HepG2 (cell line): ENCODE measurements around the gene NFKB2. TPM values are rescaled to one million over a fixed set of nuclear protein-coding genes. Genes with fewer than 3 reads are reported as not detected.
A peak's percentile ranks its signal among the peaks of the same experiment; 100 is the strongest.

Experiments used
- ATF2 ChIP-seq: sonication (generic); formaldehyde crosslinking; IDR thresholded peaks from 2 replicates; pipeline ENCODE4 v1.4.0; 2020; ENCODE audit warnings: missing genetic modification reagents
- CBX2 ChIP-seq, 2 experiments: fragments of 200-600 bp in 1 of 2; sonication (generic); formaldehyde crosslinking in 1 of 2; IDR thresholded peaks; 2 replicates each; pipeline versions ENCODE4 v1.7.0 to v1.8.1; 2018 to 2022; ENCODE audit warnings: low read depth in 2 of 2, low read length in 1 of 2, mild to moderate bottlenecking in 1 of 2, missing genetic modification reagents in 1 of 2
- FOXP4 ChIP-seq: sonication (generic); formaldehyde crosslinking; IDR thresholded peaks from 2 replicates; pipeline ENCODE4 v1.4.0; 2020; ENCODE audit warnings: missing genetic modification reagents
- HNRNPLL ChIP-seq: fragments of 200-400 bp; formaldehyde crosslinking; IDR thresholded peaks from 2 replicates; pipeline ENCODE4 v1.6.1; 2017; ENCODE audit warnings: mild to moderate bottlenecking, low read depth, low read length; ENCODE audit not compliant: poor library complexity, severe bottlenecking
- KLF9 ChIP-seq: IDR thresholded peaks from 2 replicates; pipeline ENCODE4 v1.6.1; 2016; ENCODE audit warnings: low read depth
- NFKB2 ChIP-seq: sonication (generic); formaldehyde crosslinking; IDR thresholded peaks from 2 replicates; pipeline ENCODE4 v1.4.0; 2020; ENCODE audit warnings: missing genetic modification reagents, borderline replicate concordance
- PAF1 ChIP-seq: IDR thresholded peaks from 2 replicates; pipeline ENCODE4 v1.6.1; 2016; ENCODE audit warnings: missing genetic modification reagents, missing compliant biosample characterization
- RAD21 ChIP-seq: fragments of 450-650 bp; formaldehyde crosslinking; IDR thresholded peaks from 2 replicates; pipeline ENCODE4 v1.5.0; 2020; ENCODE audit warnings: mild to moderate bottlenecking
- SMC3 ChIP-seq: IDR thresholded peaks from 2 replicates; pipeline ENCODE4 v1.6.1; 2011; ENCODE audit warnings: low read length, improper control_type of control experiment
- TCF7 ChIP-seq: sonication (generic); IDR thresholded peaks from 2 replicates; pipeline ENCODE4 v1.6.1; 2016; ENCODE audit warnings: antibody characterized with exemption, low read depth
- TGIF2 ChIP-seq: IDR thresholded peaks from 2 replicates; pipeline ENCODE4 v1.6.1; 2016; ENCODE audit warnings: control low read depth, missing compliant biosample characterization
- ZNF10 ChIP-seq: sonication (generic); formaldehyde crosslinking; IDR thresholded peaks from 2 replicates; pipeline ENCODE4 v1.4.0; 2020; ENCODE audit warnings: mild to moderate bottlenecking, low read depth, missing genetic modification reagents, borderline replicate concordance
- ZNF414 ChIP-seq: sonication (generic); formaldehyde crosslinking; IDR thresholded peaks from 2 replicates; pipeline ENCODE4 v1.5.0; 2020; ENCODE audit warnings: missing genetic modification reagents
- ZNF569 ChIP-seq: sonication (generic); formaldehyde crosslinking; IDR thresholded peaks from 2 replicates; pipeline ENCODE4 v1.5.0; 2020; ENCODE audit warnings: mild to moderate bottlenecking, missing genetic modification reagents, moderate library complexity, borderline replicate concordance
- polyA plus RNA-seq, 8 experiments: library from polyadenylated mRNA; depleted of rRNA in 3 of 8; stranded (reverse) in 7 of 8; unstranded in 1 of 8; fragments of >200 nt; fragmentation: Illumina TruSeq in 4 of 8; extraction: Trizol in 4 of 8; gene quantifications; 2 replicates each; pipeline versions ENCODE4 v1.2.1 to v1.2.3, GENCODE V29; 2011 to 2016; ENCODE audit warnings: low read depth in 4 of 8, missing spikeins in 1 of 8, mixed read lengths in 1 of 8; ENCODE audit not compliant: insufficient read depth in 1 of 8
- total RNA-seq, 5 experiments: library from RNA; depleted of rRNA; stranded (reverse); fragments of >200 nt; fragmentation: Illumina TruSeq; extraction: Trizol; gene quantifications; 2 replicates each; pipeline ENCODE4 v1.2.3, GENCODE V29; 2016; ENCODE audit warnings: low read depth in 1 of 5
- TF ChIP-seq, protein P1 (sequence below): sonication (generic); formaldehyde crosslinking; IDR thresholded peaks from 2 replicates; pipeline ENCODE4 v1.5.0; 2020; ENCODE audit warnings: mild to moderate bottlenecking, missing genetic modification reagents
- TF ChIP-seq, protein P2 (sequence below), 2 experiments: fragments of 450-650 bp in 1 of 2; sonication (generic) in 1 of 2; formaldehyde crosslinking; IDR thresholded peaks; 2 replicates each; pipeline versions ENCODE4 v1.5.0 to v1.8.0; 2020 to 2022; ENCODE audit warnings: mild to moderate bottlenecking in 1 of 2, missing genetic modification reagents in 1 of 2
- TF ChIP-seq, protein P3 (sequence below), 2 experiments: sonication (generic) in 1 of 2; formaldehyde crosslinking in 1 of 2; IDR thresholded peaks; 2 replicates each; pipeline versions ENCODE4 v1.4.0 to v1.6.1; 2018 to 2020; ENCODE audit warnings: missing genetic modification reagents in 2 of 2, borderline replicate concordance in 1 of 2, low read depth in 1 of 2, mild to moderate bottlenecking in 1 of 2, missing biosample characterization in 1 of 2

NFKB2 gene
- total and polyA plus RNA-seq, 2 of the 13 experiments (the other 11 are each of a cell fraction or from before 2014, with no cell fraction given), result 7.7 to 12.5 TPM

GRCh38 chr10:102352066-102352715 is 43.3 kb upstream of the NFKB2 start (continued):
- TF ChIP-seq, protein P1, sequence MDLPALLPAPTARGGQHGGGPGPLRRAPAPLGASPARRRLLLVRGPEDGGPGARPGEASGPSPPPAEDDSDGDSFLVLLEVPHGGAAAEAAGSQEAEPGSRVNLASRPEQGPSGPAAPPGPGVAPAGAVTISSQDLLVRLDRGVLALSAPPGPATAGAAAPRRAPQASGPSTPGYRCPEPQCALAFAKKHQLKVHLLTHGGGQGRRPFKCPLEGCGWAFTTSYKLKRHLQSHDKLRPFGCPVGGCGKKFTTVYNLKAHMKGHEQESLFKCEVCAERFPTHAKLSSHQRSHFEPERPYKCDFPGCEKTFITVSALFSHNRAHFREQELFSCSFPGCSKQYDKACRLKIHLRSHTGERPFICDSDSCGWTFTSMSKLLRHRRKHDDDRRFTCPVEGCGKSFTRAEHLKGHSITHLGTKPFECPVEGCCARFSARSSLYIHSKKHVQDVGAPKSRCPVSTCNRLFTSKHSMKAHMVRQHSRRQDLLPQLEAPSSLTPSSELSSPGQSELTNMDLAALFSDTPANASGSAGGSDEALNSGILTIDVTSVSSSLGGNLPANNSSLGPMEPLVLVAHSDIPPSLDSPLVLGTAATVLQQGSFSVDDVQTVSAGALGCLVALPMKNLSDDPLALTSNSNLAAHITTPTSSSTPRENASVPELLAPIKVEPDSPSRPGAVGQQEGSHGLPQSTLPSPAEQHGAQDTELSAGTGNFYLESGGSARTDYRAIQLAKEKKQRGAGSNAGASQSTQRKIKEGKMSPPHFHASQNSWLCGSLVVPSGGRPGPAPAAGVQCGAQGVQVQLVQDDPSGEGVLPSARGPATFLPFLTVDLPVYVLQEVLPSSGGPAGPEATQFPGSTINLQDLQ, result no peak
- no peak for TF ChIP-seq ZNF569
- peak; percentile 61 for TF ChIP-seq RAD21 (CRISPR knock-in tag)
- no peak for TF ChIP-seq CBX2 (IDR thresholded peaks at IDR 0.05; ENCODE audit: low read depth, low read length)
- TF ChIP-seq CBX2 (CRISPR knock-in tag; IDR thresholded peaks at IDR 0.05; ENCODE audit: low read depth), result no peak
- no peak for TF ChIP-seq ATF2 (CRISPR knock-in tag)
- no peak for TF ChIP-seq KLF9 (CRISPR knock-in tag)
- TF ChIP-seq, protein P2, sequence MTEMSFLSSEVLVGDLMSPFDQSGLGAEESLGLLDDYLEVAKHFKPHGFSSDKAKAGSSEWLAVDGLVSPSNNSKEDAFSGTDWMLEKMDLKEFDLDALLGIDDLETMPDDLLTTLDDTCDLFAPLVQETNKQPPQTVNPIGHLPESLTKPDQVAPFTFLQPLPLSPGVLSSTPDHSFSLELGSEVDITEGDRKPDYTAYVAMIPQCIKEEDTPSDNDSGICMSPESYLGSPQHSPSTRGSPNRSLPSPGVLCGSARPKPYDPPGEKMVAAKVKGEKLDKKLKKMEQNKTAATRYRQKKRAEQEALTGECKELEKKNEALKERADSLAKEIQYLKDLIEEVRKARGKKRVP (CRISPR knock-in tag; IDR thresholded peaks at IDR 0.05), result no peak
- TF ChIP-seq SMC3, result peak; percentile 84
- TF ChIP-seq ZNF414 (CRISPR knock-in tag), result no peak
- TF ChIP-seq, protein P3, sequence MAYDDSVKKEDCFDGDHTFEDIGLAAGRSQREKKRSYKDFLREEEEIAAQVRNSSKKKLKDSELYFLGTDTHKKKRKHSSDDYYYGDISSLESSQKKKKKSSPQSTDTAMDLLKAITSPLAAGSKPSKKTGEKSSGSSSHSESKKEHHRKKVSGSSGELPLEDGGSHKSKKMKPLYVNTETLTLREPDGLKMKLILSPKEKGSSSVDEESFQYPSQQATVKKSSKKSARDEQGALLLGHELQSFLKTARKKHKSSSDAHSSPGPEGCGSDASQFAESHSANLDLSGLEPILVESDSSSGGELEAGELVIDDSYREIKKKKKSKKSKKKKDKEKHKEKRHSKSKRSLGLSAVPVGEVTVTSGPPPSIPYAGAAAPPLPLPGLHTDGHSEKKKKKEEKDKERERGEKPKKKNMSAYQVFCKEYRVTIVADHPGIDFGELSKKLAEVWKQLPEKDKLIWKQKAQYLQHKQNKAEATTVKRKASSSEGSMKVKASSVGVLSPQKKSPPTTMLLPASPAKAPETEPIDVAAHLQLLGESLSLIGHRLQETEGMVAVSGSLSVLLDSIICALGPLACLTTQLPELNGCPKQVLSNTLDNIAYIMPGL (CRISPR knock-in tag; IDR thresholded peaks at IDR 0.05; ENCODE audit: borderline replicate concordance in 1 of 2, low read depth in 1 of 2), result peak in 1 of 2 experiments; percentile 44; a peak in 1 of 4 replicates
- no peak for TF ChIP-seq TGIF2 (CRISPR knock-in tag)
- no peak for TF ChIP-seq ZNF10 (CRISPR knock-in tag)
- TF ChIP-seq HNRNPLL, result no peak
- no peak for TF ChIP-seq NFKB2 (CRISPR knock-in tag)
- TF ChIP-seq PAF1 (CRISPR knock-in tag), result no peak
- TF ChIP-seq FOXP4, result no peak
- no peak for TF ChIP-seq TCF7
